GM23338 (cell line): Measurements from ENCODE around the gene SPINT1. TPM values are rescaled to one million over a fixed set of nuclear protein-coding genes. Genes with fewer than 3 reads are reported as not detected.

Experiments
- ATAC-seq: fragments of 200-7000 bp; cut with Tn5 transposase; 3 replicates; pipeline ENCODE4 v1.9.1; 2020
- DNase-seq: peaks from one replicate; pipeline ENCODE4 v3.0.0-alpha.2; 2015; ENCODE audit warnings: low spot score
- H2AFZ ChIP-seq: fragments of 200-600 bp; sonication (generic); 2 replicates; pipeline ENCODE4 v1.8.0; 2016; ENCODE audit warnings: antibody characterized with exemption, mild to moderate bottlenecking, moderate library complexity
- H3F3A ChIP-seq: fragments of 200-600 bp; sonication (generic); replicated peaks from 2 replicates; pipeline ENCODE4 v1.8.0; 2017; ENCODE audit warnings: antibody characterized with exemption, mixed run types, low read depth
- H3K27ac ChIP-seq: fragments of 200-600 bp; sonication (generic); 2 replicates; pipeline ENCODE4 v1.6.1; 2016; ENCODE audit warnings: low read depth
- H3K27me3 ChIP-seq: fragments of 200-600 bp; sonication (generic); 2 replicates; pipeline ENCODE4 v1.8.0; 2016; ENCODE audit warnings: mild to moderate bottlenecking, mixed run types, moderate library complexity; ENCODE audit not compliant: insufficient read depth
- H3K36me3 ChIP-seq: fragments of 200-600 bp; sonication (generic); 2 replicates; pipeline ENCODE4 v1.8.0; 2016; ENCODE audit warnings: mild to moderate bottlenecking; ENCODE audit not compliant: insufficient read depth
- H3K4me1 ChIP-seq: fragments of 200-600 bp; sonication (generic); 2 replicates; pipeline ENCODE4 v1.8.0; 2016; ENCODE audit warnings: mild to moderate bottlenecking, moderate library complexity; ENCODE audit not compliant: insufficient read depth
- H3K4me2 ChIP-seq: fragments of 200-600 bp; sonication (generic); 2 replicates; pipeline ENCODE4 v1.7.1; 2017; ENCODE audit warnings: mixed run types
- H3K4me3 ChIP-seq: fragments of 200-600 bp; sonication (generic); 2 replicates; pipeline ENCODE4 v1.6.1; 2016; ENCODE audit warnings: mixed run types
- H3K79me2 ChIP-seq: fragments of 200-600 bp; sonication (generic); replicated peaks from 2 replicates; pipeline ENCODE4 v1.8.0; 2017; ENCODE audit warnings: mild to moderate bottlenecking; ENCODE audit not compliant: insufficient read depth
- H3K9me2 ChIP-seq: fragments of 200-600 bp; sonication (generic); 2 replicates; pipeline ENCODE4 v1.8.0; 2017; ENCODE audit not compliant: insufficient read depth
- H4K20me1 ChIP-seq: fragments of 200-600 bp; sonication (generic); replicated peaks from 2 replicates; pipeline ENCODE4 v1.8.0; 2017; ENCODE audit warnings: mild to moderate bottlenecking; ENCODE audit not compliant: insufficient read depth
- H3K27ac Mint-ChIP-seq: 2 replicates; pipeline ENCODE4 v1.8.0; 2020; ENCODE audit warnings: inconsistent platforms, mild to moderate bottlenecking, moderate library complexity, mixed read lengths
- H3K27me3 Mint-ChIP-seq: 3 replicates; pipeline ENCODE4 v1.8.0; 2022; ENCODE audit warnings: low read depth, mild to moderate bottlenecking, moderate library complexity, mixed read lengths, inconsistent platforms; ENCODE audit not compliant: insufficient read depth, poor library complexity
- H3K36me3 Mint-ChIP-seq: 3 replicates; pipeline ENCODE4 v1.8.0; 2021; ENCODE audit warnings: low read depth, mild to moderate bottlenecking, inconsistent platforms, moderate library complexity, mixed read lengths
- H3K4me1 Mint-ChIP-seq: 3 replicates; pipeline ENCODE4 v1.8.0; 2020; ENCODE audit warnings: mild to moderate bottlenecking, inconsistent platforms, mixed read lengths
- H3K4me3 Mint-ChIP-seq: 3 replicates; pipeline ENCODE4 v1.8.0; 2021; ENCODE audit warnings: moderate library complexity, mild to moderate bottlenecking, inconsistent platforms, mixed read lengths
- H3K9me3 Mint-ChIP-seq: 3 replicates; pipeline ENCODE4 v1.8.0; 2020; ENCODE audit warnings: moderate library complexity, mild to moderate bottlenecking, inconsistent platforms, mixed read lengths
- CREB1 ChIP-seq: fragments of 250-450 bp; sonication (Bioruptor Pico); IDR thresholded peaks from 2 replicates; pipeline ENCODE4 v1.5.0; 2020; ENCODE audit warnings: low read depth, mild to moderate bottlenecking, moderate library complexity
- EZH2 ChIP-seq: fragments of 200-600 bp; sonication (generic); IDR thresholded peaks from one replicate; pipeline ENCODE4 v1.8.0; 2017; ENCODE audit warnings: antibody characterized with exemption, mild to moderate bottlenecking, low read depth; ENCODE audit not compliant: unreplicated experiment
- EZH2phosphoT487 ChIP-seq: fragments of 200-600 bp; sonication (generic); IDR thresholded peaks from one replicate; pipeline ENCODE4 v1.8.1; 2018; ENCODE audit warnings: antibody characterized with exemption; ENCODE audit not compliant: unreplicated experiment
- JUNB ChIP-seq: IDR thresholded peaks from one replicate; pipeline ENCODE4 v1.6.1; 2016; ENCODE audit warnings: antibody characterized with exemption; ENCODE audit not compliant: unreplicated experiment
- NANOG ChIP-seq: IDR thresholded peaks from 2 replicates; pipeline ENCODE4 v1.6.1; 2016; ENCODE audit warnings: antibody characterized with exemption, borderline replicate concordance
- POLR2AphosphoS5 ChIP-seq: IDR thresholded peaks from 2 replicates; pipeline ENCODE4 v1.6.1; 2016; ENCODE audit warnings: antibody characterized with exemption, low read depth
- STAT1 ChIP-seq: IDR thresholded peaks from one replicate; pipeline ENCODE4 v1.6.1; 2016; ENCODE audit warnings: antibody characterized with exemption; ENCODE audit not compliant: unreplicated experiment
- ZNF114 ChIP-seq: fragments of 250-450 bp; sonication (Bioruptor Pico); IDR thresholded peaks from 2 replicates; pipeline ENCODE4 v1.5.0; 2020; ENCODE audit warnings: mild to moderate bottlenecking, moderate library complexity
- ZNF331 ChIP-seq: fragments of 250-450 bp; sonication (Bioruptor Pico); IDR thresholded peaks from 2 replicates; pipeline ENCODE4 v1.5.0; 2020; ENCODE audit warnings: low read depth, mild to moderate bottlenecking, moderate library complexity
- polyA plus RNA-seq: library from polyadenylated mRNA; unstranded; fragments of >200 nt; fragmentation: Nextera tagmentation; extraction: Ambion mirVana; gene quantifications from 2 replicates; pipeline ENCODE4 v1.2.1, GENCODE V29; 2016
- total RNA-seq: library from RNA; depleted of rRNA; stranded (reverse); fragments of >200 nt; shearing (Covaris generic); gene quantifications from 2 replicates; pipeline ENCODE4 v1.2.3, GENCODE V29; 2014
- TF ChIP-seq, protein P1 (sequence below): fragments of 250-450 bp; sonication (Bioruptor Pico); IDR thresholded peaks from 2 replicates; pipeline ENCODE4 v1.5.0; 2020; ENCODE audit warnings: mild to moderate bottlenecking, moderate library complexity
- TF ChIP-seq, protein P2 (sequence below): IDR thresholded peaks from one replicate; pipeline ENCODE4 v1.6.1; 2018; ENCODE audit warnings: antibody characterized with exemption; ENCODE audit not compliant: unreplicated experiment
- TF ChIP-seq, protein P3 (sequence below): IDR thresholded peaks from 2 replicates; pipeline ENCODE4 v1.6.1; 2016; ENCODE audit warnings: antibody characterized with exemption
- TF ChIP-seq, protein P4 (sequence below), 2 experiments: fragments of 200-600 bp in 1 of 2; sonication (generic) in 1 of 2; conservative IDR thresholded peaks; 2 replicates each; pipeline versions ENCODE4 v1.5.1 to v1.6.1; 2016 to 2017; ENCODE audit warnings: antibody characterized with exemption in 2 of 2, low read depth in 2 of 2, mild to moderate bottlenecking in 2 of 2, moderate library complexity in 1 of 2

Gene SPINT1
- total and polyA plus RNA-seq, 2 experiments from 2014 or later: 41.3 to 253 TPM

GRCh38 chr15:40838756-40839155, 5.1 kb upstream of the SPINT1 start:
- H3K79me2 ChIP-seq: 0 out of 2 replicates have a peak, but pooled peaks cover 3% of the 10 kb centered on the region
- H2AFZ ChIP-seq: no peak overlapping the region
- no peaks in the 10 kb centered on the region for H3K9me2 ChIP-seq
- TF ChIP-seq, protein P1, sequence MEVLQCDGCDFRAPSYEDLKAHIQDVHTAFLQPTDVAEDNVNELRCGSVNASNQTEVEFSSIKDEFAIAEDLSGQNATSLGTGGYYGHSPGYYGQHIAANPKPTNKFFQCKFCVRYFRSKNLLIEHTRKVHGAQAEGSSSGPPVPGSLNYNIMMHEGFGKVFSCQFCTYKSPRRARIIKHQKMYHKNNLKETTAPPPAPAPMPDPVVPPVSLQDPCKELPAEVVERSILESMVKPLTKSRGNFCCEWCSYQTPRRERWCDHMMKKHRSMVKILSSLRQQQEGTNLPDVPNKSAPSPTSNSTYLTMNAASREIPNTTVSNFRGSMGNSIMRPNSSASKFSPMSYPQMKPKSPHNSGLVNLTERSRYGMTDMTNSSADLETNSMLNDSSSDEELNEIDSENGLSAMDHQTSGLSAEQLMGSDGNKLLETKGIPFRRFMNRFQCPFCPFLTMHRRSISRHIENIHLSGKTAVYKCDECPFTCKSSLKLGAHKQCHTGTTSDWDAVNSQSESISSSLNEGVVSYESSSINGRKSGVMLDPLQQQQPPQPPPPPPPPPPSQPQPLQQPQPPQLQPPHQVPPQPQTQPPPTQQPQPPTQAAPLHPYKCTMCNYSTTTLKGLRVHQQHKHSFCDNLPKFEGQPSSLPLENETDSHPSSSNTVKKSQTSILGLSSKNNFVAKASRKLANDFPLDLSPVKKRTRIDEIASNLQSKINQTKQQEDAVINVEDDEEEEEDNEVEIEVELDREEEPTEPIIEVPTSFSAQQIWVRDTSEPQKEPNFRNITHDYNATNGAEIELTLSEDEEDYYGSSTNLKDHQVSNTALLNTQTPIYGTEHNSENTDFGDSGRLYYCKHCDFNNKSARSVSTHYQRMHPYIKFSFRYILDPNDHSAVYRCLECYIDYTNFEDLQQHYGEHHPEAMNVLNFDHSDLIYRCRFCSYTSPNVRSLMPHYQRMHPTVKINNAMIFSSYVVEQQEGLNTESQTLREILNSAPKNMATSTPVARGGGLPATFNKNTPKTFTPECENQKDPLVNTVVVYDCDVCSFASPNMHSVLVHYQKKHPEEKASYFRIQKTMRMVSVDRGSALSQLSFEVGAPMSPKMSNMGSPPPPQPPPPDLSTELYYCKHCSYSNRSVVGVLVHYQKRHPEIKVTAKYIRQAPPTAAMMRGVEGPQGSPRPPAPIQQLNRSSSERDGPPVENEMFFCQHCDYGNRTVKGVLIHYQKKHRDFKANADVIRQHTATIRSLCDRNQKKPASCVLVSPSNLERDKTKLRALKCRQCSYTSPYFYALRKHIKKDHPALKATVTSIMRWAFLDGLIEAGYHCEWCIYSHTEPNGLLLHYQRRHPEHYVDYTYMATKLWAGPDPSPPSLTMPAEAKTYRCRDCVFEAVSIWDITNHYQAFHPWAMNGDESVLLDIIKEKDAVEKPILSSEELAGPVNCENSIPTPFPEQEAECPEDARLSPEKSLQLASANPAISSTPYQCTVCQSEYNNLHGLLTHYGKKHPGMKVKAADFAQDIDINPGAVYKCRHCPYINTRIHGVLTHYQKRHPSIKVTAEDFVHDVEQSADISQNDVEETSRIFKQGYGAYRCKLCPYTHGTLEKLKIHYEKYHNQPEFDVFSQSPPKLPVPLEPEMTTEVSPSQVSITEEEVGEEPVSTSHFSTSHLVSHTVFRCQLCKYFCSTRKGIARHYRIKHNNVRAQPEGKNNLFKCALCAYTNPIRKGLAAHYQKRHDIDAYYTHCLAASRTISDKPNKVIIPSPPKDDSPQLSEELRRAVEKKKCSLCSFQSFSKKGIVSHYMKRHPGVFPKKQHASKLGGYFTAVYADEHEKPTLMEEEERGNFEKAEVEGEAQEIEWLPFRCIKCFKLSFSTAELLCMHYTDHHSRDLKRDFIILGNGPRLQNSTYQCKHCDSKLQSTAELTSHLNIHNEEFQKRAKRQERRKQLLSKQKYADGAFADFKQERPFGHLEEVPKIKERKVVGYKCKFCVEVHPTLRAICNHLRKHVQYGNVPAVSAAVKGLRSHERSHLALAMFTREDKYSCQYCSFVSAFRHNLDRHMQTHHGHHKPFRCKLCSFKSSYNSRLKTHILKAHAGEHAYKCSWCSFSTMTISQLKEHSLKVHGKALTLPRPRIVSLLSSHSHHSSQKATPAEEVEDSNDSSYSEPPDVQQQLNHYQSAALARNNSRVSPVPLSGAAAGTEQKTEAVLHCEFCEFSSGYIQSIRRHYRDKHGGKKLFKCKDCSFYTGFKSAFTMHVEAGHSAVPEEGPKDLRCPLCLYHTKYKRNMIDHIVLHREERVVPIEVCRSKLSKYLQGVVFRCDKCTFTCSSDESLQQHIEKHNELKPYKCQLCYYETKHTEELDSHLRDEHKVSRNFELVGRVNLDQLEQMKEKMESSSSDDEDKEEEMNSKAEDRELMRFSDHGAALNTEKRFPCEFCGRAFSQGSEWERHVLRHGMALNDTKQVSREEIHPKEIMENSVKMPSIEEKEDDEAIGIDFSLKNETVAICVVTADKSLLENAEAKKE: no peak
- TF ChIP-seq, protein P2, sequence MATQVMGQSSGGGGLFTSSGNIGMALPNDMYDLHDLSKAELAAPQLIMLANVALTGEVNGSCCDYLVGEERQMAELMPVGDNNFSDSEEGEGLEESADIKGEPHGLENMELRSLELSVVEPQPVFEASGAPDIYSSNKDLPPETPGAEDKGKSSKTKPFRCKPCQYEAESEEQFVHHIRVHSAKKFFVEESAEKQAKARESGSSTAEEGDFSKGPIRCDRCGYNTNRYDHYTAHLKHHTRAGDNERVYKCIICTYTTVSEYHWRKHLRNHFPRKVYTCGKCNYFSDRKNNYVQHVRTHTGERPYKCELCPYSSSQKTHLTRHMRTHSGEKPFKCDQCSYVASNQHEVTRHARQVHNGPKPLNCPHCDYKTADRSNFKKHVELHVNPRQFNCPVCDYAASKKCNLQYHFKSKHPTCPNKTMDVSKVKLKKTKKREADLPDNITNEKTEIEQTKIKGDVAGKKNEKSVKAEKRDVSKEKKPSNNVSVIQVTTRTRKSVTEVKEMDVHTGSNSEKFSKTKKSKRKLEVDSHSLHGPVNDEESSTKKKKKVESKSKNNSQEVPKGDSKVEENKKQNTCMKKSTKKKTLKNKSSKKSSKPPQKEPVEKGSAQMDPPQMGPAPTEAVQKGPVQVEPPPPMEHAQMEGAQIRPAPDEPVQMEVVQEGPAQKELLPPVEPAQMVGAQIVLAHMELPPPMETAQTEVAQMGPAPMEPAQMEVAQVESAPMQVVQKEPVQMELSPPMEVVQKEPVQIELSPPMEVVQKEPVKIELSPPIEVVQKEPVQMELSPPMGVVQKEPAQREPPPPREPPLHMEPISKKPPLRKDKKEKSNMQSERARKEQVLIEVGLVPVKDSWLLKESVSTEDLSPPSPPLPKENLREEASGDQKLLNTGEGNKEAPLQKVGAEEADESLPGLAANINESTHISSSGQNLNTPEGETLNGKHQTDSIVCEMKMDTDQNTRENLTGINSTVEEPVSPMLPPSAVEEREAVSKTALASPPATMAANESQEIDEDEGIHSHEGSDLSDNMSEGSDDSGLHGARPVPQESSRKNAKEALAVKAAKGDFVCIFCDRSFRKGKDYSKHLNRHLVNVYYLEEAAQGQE: no peak
- TF ChIP-seq, protein P3, sequence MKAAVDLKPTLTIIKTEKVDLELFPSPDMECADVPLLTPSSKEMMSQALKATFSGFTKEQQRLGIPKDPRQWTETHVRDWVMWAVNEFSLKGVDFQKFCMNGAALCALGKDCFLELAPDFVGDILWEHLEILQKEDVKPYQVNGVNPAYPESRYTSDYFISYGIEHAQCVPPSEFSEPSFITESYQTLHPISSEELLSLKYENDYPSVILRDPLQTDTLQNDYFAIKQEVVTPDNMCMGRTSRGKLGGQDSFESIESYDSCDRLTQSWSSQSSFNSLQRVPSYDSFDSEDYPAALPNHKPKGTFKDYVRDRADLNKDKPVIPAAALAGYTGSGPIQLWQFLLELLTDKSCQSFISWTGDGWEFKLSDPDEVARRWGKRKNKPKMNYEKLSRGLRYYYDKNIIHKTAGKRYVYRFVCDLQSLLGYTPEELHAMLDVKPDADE: no peak
- TF ChIP-seq EZH2 (no peak), CREB1 (no peak), ZNF331 (CRISPR knock-in tag) (no peak), NANOG (no peak), EZH2phosphoT487 (no peak), POLR2AphosphoS5 (no peak), ZNF114 (CRISPR knock-in tag) (no peak), STAT1 (no peak), JUNB (no peak)
- TF ChIP-seq, protein P4, sequence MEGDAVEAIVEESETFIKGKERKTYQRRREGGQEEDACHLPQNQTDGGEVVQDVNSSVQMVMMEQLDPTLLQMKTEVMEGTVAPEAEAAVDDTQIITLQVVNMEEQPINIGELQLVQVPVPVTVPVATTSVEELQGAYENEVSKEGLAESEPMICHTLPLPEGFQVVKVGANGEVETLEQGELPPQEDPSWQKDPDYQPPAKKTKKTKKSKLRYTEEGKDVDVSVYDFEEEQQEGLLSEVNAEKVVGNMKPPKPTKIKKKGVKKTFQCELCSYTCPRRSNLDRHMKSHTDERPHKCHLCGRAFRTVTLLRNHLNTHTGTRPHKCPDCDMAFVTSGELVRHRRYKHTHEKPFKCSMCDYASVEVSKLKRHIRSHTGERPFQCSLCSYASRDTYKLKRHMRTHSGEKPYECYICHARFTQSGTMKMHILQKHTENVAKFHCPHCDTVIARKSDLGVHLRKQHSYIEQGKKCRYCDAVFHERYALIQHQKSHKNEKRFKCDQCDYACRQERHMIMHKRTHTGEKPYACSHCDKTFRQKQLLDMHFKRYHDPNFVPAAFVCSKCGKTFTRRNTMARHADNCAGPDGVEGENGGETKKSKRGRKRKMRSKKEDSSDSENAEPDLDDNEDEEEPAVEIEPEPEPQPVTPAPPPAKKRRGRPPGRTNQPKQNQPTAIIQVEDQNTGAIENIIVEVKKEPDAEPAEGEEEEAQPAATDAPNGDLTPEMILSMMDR (conservative IDR thresholded peaks at IDR 0.05; ENCODE audit: low read depth in 2 of 2): no peak
- ATAC-seq (no peak), DNase-seq (no peak)
- no peak overlapping the region for H3K27ac Mint-ChIP-seq
- H3K4me2 ChIP-seq: no peak overlapping the region
- 0 out of 3 replicates have a peak, but pooled peaks cover 3% of the 10 kb centered on the region for H3K9me3 Mint-ChIP-seq
- H3F3A ChIP-seq: peaks cover 7% of the 10 kb centered on the region; the same call in 1 of the 2 replicates
- H3K27me3 Mint-ChIP-seq: peaks cover 10% of the 10 kb centered on the region
- H3K36me3 Mint-ChIP-seq: no peaks in the 10 kb centered on the region
- H3K36me3 ChIP-seq: no peaks in the 10 kb centered on the region
- H3K4me1 Mint-ChIP-seq: peaks cover 8% of the 10 kb centered on the region; the same call in 2 of the 3 replicates
- H3K27ac ChIP-seq: no peak overlapping the region
- H4K20me1 ChIP-seq: no peaks in the 10 kb centered on the region
- H3K4me3 ChIP-seq: no peak overlapping the region
- H3K4me1 ChIP-seq: peaks cover 5% of the 10 kb centered on the region; the same call in 1 of the 2 replicates
- H3K4me3 Mint-ChIP-seq: no peak overlapping the region
- H3K27me3 ChIP-seq: 0 out of 2 replicates have a peak, but pooled peaks cover 4% of the 10 kb centered on the region
